Activated CD8-positive, alpha-beta memory T cell treated with anti-CD3 and anti-CD28 coated beads, Interleukin-2, amount 50 U/mL, for 48 hours (primary cell): ENCODE measurements around the gene NUP42.
"Not testable (repeated sequence)": the region's sequence is repeated elsewhere in the genome, so short reads cannot be mapped to it uniquely, and the experiment has no call there.

Experiments used
- DNase-seq: peaks from one replicate; pipeline ENCODE4 v3.0.0-alpha.2; 2020

The NUP42 gene

GRCh38 chr7:23181684-23182553, at the start of gene NUP42:
Gene NUP42 (plus strand): TSS chr7:23182048. CDS start chr7:23182086, 38 bp downstream.
- DNase-seq, result peak; percentile 99

GRCh38 chr7:23133797-23134196, 48.1 kb upstream of the NUP42 start:
- DNase-seq, result no peak

GRCh38 chr7:23135755-23136154, 46.1 kb upstream of the NUP42 start:
- no peak for DNase-seq

- DNase-seq, result no peak
Observed at GRCh38 chr7:23136216-23136615, 45.6 kb upstream of the NUP42 start.

- DNase-seq, result no peak
Observed at GRCh38 chr7:23157679-23158078, 24.2 kb upstream of the NUP42 start.

GRCh38 chr7:23158546-23158945, 23.3 kb upstream of the NUP42 start:
- no peak for DNase-seq

- DNase-seq, result no peak
Observed at GRCh38 chr7:23161482-23161881, 20.4 kb upstream of the NUP42 start.

GRCh38 chr7:23164846-23165245, 17.0 kb upstream of the NUP42 start:
- no peak for DNase-seq

GRCh38 chr7:23165316-23165715, 16.5 kb upstream of the NUP42 start:
- no peak for DNase-seq

GRCh38 chr7:23167691-23168090, 14.2 kb upstream of the NUP42 start:
- no peak for DNase-seq

- no peak for DNase-seq
Observed at GRCh38 chr7:23168111-23168885, 13.6 kb upstream of the NUP42 start.

- DNase-seq, result no peak
Observed at GRCh38 chr7:23175938-23176337, 5.9 kb upstream of the NUP42 start.

- DNase-seq, result no peak
Observed at GRCh38 chr7:23183279-23184012, 1.6 kb downstream of the NUP42 start.

- no peak for DNase-seq
Observed at GRCh38 chr7:23184291-23184690, 2.4 kb downstream of the NUP42 start.

- DNase-seq, result no peak
Observed at GRCh38 chr7:23184709-23185359, 3.0 kb downstream of the NUP42 start.

GRCh38 chr7:23185980-23186379, 4.1 kb downstream of the NUP42 start:
- DNase-seq, result no peak

GRCh38 chr7:23191022-23191421, 9.2 kb downstream of the NUP42 start:
- no peak for DNase-seq

GRCh38 chr7:23193650-23194227, 11.9 kb downstream of the NUP42 start:
- not testable (repeated sequence) for DNase-seq

- DNase-seq, result no peak
Observed at GRCh38 chr7:23196306-23196705, 14.5 kb downstream of the NUP42 start.

- not testable (repeated sequence) for DNase-seq
Observed at GRCh38 chr7:23197745-23198144, 15.9 kb downstream of the NUP42 start.

GRCh38 chr7:23200331-23200730, 18.5 kb downstream of the NUP42 start:
- no peak for DNase-seq

GRCh38 chr7:23204241-23204640, 22.4 kb downstream of the NUP42 start:
- DNase-seq, result no peak

- no peak for DNase-seq
Observed at GRCh38 chr7:23205577-23205908, 23.7 kb downstream of the NUP42 start.
